Osteocyte (in vitro differentiated cells): Measurements from ENCODE around the gene CLMP. TPM values are rescaled to one million over a fixed set of nuclear protein-coding genes. Genes with fewer than 3 reads are reported as not detected.
"Not testable (repeated sequence)": the region's sequence is repeated elsewhere in the genome, so short reads cannot be mapped to it uniquely, and the experiment has no call there.

Experiments used
- DNase-seq: peaks from one replicate; pipeline ENCODE4 v3.0.0; 2021; ENCODE audit warnings: mixed read lengths; ENCODE audit not compliant: unreplicated experiment; ENCODE audit errors: extremely low spot score
- H3K27ac Mint-ChIP-seq: one replicate; pipeline ENCODE4 v1.8.0; 2021; ENCODE audit warnings: mild to moderate bottlenecking, mixed read lengths; ENCODE audit not compliant: unreplicated experiment
- H3K27me3 Mint-ChIP-seq: one replicate; pipeline ENCODE4 v1.8.0; 2021; ENCODE audit warnings: mixed read lengths; ENCODE audit not compliant: unreplicated experiment
- H3K36me3 Mint-ChIP-seq: one replicate; pipeline ENCODE4 v1.8.0; 2021; ENCODE audit warnings: mixed read lengths; ENCODE audit not compliant: unreplicated experiment
- H3K4me1 Mint-ChIP-seq: one replicate; pipeline ENCODE4 v1.8.0; 2021; ENCODE audit warnings: mixed read lengths; ENCODE audit not compliant: unreplicated experiment
- H3K4me3 Mint-ChIP-seq: one replicate; pipeline ENCODE4 v1.8.0; 2021; ENCODE audit warnings: mild to moderate bottlenecking, moderate library complexity, mixed read lengths; ENCODE audit not compliant: unreplicated experiment
- H3K9me3 Mint-ChIP-seq: one replicate; pipeline ENCODE4 v1.8.0; 2021; ENCODE audit warnings: mixed read lengths; ENCODE audit not compliant: unreplicated experiment
- total RNA-seq: library from RNA; stranded (reverse); gene quantifications from 2 replicates; pipeline ENCODE4 v1.2.1, GENCODE V29; 2021
- TF ChIP-seq, protein P1 (sequence below): fragments of 200-600 bp; sonication (generic); IDR thresholded peaks from 2 replicates; pipeline ENCODE4 v1.5.0; 2021; ENCODE audit warnings: antibody characterized with exemption, mild to moderate bottlenecking, moderate library complexity

CLMP gene
- total RNA-seq, 1 donor from 2014 or later = 24.8 TPM

DNA sequence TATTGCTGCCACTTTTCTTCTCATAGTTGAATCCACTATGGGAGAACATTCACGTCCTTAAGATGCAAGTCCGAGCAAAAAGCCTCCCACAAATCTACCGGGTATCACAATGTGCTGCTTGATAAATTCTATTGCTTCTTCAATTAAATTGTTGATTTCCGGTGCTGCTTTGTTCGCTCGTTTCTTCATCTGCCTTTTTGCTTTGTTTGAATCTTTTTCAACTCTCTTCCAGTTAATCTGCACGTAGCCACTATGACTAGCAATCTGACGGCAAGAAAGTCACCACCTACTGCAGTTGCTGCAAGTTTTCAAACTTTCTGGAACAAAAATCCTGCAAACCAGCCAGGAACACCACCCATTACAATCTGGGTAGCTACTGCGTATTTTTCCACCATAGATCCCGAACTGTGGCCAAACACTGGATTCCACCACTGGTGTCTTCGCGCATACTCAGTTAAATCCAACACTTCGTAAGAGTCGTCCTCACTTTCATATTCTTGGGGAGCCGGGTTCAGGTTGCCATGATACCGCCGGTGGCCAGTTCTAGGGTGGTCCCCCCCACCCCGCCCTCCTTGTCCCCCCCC lies 59.1 kb downstream of the CLMP start:
- DNase-seq = no peak
- no peak overlapping the region for H3K27ac Mint-ChIP-seq
- no peak overlapping the region for H3K4me3 Mint-ChIP-seq
- H3K36me3 Mint-ChIP-seq = no peaks in the 10 kb centered on the region
- no peaks in the 10 kb centered on the region for H3K27me3 Mint-ChIP-seq
- TF ChIP-seq, protein P1, sequence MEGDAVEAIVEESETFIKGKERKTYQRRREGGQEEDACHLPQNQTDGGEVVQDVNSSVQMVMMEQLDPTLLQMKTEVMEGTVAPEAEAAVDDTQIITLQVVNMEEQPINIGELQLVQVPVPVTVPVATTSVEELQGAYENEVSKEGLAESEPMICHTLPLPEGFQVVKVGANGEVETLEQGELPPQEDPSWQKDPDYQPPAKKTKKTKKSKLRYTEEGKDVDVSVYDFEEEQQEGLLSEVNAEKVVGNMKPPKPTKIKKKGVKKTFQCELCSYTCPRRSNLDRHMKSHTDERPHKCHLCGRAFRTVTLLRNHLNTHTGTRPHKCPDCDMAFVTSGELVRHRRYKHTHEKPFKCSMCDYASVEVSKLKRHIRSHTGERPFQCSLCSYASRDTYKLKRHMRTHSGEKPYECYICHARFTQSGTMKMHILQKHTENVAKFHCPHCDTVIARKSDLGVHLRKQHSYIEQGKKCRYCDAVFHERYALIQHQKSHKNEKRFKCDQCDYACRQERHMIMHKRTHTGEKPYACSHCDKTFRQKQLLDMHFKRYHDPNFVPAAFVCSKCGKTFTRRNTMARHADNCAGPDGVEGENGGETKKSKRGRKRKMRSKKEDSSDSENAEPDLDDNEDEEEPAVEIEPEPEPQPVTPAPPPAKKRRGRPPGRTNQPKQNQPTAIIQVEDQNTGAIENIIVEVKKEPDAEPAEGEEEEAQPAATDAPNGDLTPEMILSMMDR = no peak
- H3K9me3 Mint-ChIP-seq = no peaks in the 10 kb centered on the region
- H3K4me1 Mint-ChIP-seq = peaks cover 51% of the 10 kb centered on the region

DNA sequence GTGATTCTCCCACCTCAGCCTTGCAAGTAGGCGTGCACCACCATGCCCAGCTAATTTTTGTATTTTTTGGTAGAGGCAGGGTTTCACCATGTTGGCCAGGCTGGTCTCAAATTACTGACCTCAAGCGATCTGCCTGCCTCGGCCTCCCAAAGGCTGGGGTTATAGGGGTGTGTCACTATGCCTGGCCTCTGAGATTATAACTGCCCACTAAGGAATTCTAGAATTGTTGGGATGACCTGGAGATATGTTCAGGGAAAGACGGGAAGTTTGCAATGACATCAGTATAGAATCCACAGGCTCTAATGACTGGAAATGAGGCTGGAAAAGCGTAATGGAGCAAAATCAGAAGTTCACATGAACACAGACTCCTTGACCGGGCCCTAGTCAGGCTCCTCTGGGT lies 62.2 kb downstream of the CLMP start:
- peak overlapping the region; percentile 2 for H3K27ac Mint-ChIP-seq

DNA sequence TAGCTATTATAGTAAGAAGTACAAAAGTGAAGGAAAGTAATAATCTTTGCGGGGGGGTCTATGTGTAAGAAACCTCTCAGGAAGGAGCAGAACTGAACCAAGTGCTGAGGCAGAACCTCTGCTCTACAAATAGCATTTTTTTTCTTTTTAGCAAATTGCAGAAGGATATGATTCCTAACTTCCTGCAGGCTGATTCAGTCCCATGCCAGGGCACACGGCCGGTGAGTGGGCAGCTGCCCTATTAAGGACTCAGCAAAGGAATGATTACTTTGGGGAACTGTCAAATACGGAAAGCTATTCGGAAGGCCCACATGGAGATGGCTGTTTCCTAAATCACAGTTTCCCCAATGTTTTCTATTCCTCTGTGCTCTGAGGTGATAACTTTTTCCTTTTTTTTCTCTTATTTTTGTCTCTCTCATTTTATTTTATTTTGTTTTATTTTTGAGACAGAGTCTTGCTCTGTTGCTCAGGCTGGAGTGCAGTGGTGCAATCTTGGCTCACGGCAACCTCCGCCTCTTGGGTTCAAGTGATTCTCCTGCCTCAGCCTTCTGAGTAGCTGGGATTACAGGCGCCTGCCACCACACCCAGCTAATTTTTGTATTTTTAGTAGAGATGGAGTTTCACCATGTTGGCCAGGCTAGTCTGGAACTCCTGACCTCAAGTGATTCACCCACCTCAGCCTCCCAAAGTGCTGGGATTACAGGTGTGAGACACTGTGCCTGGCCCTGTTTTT lies 62.8 kb downstream of the CLMP start:
- H3K4me3 Mint-ChIP-seq, H3K27me3 Mint-ChIP-seq, H3K36me3 Mint-ChIP-seq, H3K9me3 Mint-ChIP-seq, DNase-seq: not testable (repeated sequence)
- Mint-ChIP-seq H3K4me1 (peaks cover 45% of the 10 kb centered on the region), H3K27ac (peak overlapping the region; percentile 23)

More for the DNA sequence above, 62.2 kb downstream of the CLMP start:
- no peaks in the 10 kb centered on the region for H3K36me3 Mint-ChIP-seq
- no peak for DNase-seq
- no peaks in the 10 kb centered on the region for H3K27me3 Mint-ChIP-seq
- TF ChIP-seq, protein P1 = no peak
- H3K9me3 Mint-ChIP-seq = no peaks in the 10 kb centered on the region
- no peak overlapping the region for H3K4me3 Mint-ChIP-seq
- H3K4me1 Mint-ChIP-seq = peaks cover 50% of the 10 kb centered on the region

DNA sequence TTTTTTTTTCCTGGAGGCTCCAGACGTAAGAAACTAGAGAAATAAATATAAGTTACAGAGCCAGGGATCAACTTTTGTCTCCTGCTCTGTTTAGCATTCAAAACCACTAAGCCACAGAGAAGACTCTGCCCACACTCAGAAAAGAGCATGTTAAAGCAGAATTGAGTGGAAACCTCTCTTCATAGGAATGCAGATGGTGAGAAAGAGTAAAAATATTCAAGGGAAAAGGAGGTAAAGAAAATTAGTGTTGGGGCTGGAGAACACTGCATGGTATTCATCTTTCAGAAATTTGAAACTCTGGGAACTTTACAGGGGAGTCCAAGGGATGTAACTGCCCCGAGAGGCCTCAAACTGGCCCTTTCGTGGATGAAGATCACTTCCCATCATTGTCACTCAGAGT lies 65.1 kb downstream of the CLMP start:
- Mint-ChIP-seq H3K9me3 (no peaks in the 10 kb centered on the region), H3K27ac (peak overlapping the region; percentile 82), H3K27me3 (no peaks in the 10 kb centered on the region), H3K4me3 (no peak overlapping the region), H3K4me1 (peaks cover 38% of the 10 kb centered on the region), H3K36me3 (no peaks in the 10 kb centered on the region)
- DNase-seq = no peak
- TF ChIP-seq, protein P1 = no peak

DNA sequence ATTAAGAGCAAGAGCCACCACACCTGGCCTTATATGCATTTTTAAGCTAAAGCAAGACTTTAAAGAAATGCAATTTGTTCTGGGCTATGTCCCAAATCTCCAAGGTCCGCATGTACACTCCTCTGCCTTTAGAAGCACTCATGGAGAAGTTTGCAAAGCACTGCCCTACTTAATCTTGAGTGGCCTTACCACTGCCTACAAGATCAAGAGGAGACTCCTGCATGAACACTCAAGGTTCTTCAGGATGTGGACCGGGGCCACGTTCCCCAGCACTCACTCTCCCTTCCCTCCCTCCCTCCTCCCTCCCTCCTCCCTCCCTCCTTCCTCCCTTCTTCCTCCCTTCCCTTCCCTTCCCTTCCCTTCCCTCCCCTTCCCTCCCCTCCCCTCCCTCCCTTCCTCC lies 69.9 kb downstream of the CLMP start:
- Mint-ChIP-seq H3K27ac (no peak overlapping the region), H3K4me1 (peaks cover 33% of the 10 kb centered on the region), H3K4me3 (no peak overlapping the region), H3K36me3 (no peaks in the 10 kb centered on the region), H3K9me3 (no peaks in the 10 kb centered on the region), H3K27me3 (no peaks in the 10 kb centered on the region)
- TF ChIP-seq, protein P1 = no peak
- DNase-seq = no peak
